Gastroesophageal sphincter (tissue), 3 donors: ENCODE measurements around the gene ARHGEF6.

Experiments
- EP300 ChIP-seq: sonication (generic); formaldehyde crosslinking; IDR thresholded peaks from one replicate; pipeline ENCODE4 v1.6.1; 2017; ENCODE audit warnings: antibody characterized with exemption, mild to moderate bottlenecking
- POLR2A ChIP-seq, 2 donors: fragments of 450-650 bp; IDR thresholded peaks; one replicate each; pipeline ENCODE4 v1.6.1; 2017; ENCODE audit warnings: antibody characterized with exemption in 2 of 2, mild to moderate bottlenecking in 2 of 2, moderate library complexity in 1 of 2
- POLR2AphosphoS5 ChIP-seq: sonication (generic); formaldehyde crosslinking; IDR thresholded peaks from one replicate; pipeline ENCODE4 v1.6.1; 2017; ENCODE audit warnings: antibody characterized with exemption
- TF ChIP-seq, protein P1 (sequence below), 4 experiments: fragments of 200-600 bp in 2 of 4; fragments of 450-650 bp in 2 of 4; sonication (generic) in 1 of 4; IDR thresholded peaks; one replicate each; pipeline ENCODE4 v1.5.1; 2017 to 2019; ENCODE audit warnings: antibody characterized with exemption in 4 of 4, mild to moderate bottlenecking in 2 of 4, moderate library complexity in 2 of 4

DNA sequence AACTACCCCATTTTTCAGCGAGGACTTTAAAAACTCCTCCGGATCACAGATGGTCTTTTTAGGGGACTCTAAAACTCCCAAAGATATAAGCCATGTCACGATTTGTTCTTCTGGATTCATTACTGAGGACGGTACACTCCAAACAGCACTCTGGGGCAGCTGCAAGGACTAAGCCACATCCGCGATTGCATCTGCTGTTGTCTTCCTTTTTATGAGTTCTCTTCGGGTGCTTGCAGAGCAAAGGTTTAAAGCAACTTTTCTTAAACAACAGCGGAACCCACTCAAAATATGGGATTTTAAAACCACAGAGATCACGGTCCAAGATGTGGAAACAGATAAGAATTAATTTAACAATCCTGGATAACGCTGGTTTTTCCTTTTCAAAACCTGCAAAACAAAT is at the start of gene ARHGEF6:
- TF ChIP-seq POLR2A (IDR thresholded peaks at IDR 0.05), result no peak
- TF ChIP-seq, protein P1, sequence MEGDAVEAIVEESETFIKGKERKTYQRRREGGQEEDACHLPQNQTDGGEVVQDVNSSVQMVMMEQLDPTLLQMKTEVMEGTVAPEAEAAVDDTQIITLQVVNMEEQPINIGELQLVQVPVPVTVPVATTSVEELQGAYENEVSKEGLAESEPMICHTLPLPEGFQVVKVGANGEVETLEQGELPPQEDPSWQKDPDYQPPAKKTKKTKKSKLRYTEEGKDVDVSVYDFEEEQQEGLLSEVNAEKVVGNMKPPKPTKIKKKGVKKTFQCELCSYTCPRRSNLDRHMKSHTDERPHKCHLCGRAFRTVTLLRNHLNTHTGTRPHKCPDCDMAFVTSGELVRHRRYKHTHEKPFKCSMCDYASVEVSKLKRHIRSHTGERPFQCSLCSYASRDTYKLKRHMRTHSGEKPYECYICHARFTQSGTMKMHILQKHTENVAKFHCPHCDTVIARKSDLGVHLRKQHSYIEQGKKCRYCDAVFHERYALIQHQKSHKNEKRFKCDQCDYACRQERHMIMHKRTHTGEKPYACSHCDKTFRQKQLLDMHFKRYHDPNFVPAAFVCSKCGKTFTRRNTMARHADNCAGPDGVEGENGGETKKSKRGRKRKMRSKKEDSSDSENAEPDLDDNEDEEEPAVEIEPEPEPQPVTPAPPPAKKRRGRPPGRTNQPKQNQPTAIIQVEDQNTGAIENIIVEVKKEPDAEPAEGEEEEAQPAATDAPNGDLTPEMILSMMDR (IDR thresholded peaks at IDR 0.05), result no peak
- TF ChIP-seq POLR2AphosphoS5, result no peak
- TF ChIP-seq EP300, result no peak
